GM18907 (cell line): ENCODE measurements around the gene FBXO31.
A peak's percentile ranks its signal among the peaks of the same experiment; 100 is the strongest.

Experiments
- ATAC-seq: cut with Tn5 transposase; IDR thresholded peaks from one replicate; pipeline ENCODE4 v1.9.1; 2021; ENCODE audit warnings: mild to moderate bottlenecking, moderate library complexity; ENCODE audit not compliant: unreplicated experiment

FBXO31 gene

GRCh38 chr16:87330646-87331045, 52.9 kb downstream of the FBXO31 start:
- no peak for ATAC-seq

- no peak for ATAC-seq
These were observed 53.3 kb downstream of the FBXO31 start for GRCh38 chr16:87330257-87330624.

DNA sequence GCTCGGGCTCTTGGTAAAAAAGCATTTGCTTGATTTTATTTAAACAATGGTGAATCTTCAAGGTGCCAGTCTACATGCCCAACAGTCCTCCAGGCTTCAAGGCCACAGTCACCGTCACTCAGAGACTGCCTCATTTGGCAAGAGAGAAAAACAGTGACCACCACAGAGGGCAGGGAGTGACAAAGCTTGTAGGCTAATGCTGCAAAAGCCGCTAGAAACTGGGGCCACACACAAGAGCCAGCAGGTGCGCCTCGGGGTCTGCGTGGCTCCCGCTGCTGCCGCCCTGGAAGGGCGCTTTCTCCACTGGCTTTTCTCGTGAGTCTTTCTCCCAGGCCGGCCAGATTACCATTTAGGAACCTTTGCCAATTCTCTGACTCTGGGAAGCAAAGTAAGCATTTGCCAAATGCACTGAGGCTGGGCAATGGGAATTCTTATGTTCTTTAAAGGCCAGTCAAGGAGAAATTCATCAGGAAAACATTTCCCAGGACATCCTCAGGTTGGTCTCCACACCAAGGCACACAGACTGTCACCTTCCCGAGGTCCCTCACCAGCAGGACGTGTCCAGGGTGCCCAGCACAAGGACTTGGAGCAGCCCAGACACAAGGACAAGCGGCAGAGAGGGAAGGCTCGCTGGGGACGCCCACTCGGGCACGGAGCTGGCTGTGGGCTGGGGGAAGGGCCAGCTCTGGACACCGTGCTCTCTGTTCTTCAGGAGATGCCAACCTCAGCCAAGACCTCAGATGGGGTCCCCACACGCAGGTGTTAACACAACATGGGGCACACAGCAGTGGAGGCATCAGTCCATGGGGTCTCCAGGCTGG, 53.9 kb downstream of the FBXO31 start:
- no peak for ATAC-seq

GRCh38 chr16:87328846-87329245, 54.7 kb downstream of the FBXO31 start:
- ATAC-seq, result no peak

DNA sequence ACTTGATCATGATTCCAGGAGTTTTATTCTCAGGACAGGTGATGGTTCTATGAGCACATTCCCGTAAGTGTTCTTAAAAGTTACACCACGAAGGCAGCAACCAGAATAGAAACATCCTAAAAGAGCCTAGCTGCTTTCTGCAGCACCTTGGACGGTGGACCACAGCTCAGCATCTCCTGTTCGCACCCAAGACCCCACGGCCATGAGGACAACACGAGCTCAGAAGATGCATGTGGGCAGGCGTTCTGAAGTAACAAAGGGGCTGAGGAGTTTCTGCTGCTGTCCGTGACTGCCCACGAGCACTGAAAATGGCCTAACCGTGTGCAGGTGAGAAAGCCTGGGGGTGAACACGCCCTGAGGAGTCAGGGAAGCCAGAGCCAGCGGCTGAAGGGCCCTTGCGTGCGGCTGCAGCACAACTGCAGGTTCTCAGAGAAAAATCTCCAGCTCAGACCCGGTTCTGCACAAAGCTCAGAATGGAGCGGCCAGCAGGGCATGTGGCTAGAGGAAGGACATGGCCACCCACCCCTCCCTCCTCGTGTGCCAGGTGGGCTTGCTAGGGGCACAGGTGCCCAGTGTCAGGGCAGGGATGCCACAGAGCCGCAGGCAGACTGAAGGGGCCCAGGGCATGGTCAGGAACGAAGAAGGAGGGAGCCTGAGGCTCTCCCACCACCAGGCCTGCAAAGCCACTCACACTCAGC, 55.6 kb downstream of the FBXO31 start:
- ATAC-seq, result no peak

DNA sequence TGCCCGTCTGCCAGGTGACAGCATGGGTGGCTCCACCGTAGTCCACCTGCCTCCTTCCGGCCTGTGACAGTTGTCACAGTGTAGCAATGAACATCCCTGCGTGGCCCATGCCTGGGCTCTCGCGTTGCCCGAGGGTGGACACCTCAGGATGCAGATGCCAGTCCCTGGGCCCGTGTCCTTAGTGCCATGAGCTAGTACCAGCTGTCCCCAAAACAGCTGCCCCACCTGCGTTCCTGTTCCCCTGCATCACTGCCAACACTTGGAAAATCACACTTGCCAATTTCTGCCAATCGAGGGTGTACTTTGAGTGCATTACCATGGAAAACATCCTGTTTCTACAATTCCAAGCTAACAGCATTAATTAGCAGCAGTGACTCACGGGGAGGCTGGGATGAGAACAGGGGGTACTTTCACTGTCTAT, 57.4 kb downstream of the FBXO31 start:
- ATAC-seq, result no peak

GRCh38 chr16:87325423-87325858, 58.1 kb downstream of the FBXO31 start:
- no peak for ATAC-seq

- no peak for ATAC-seq
These were observed 58.9 kb downstream of the FBXO31 start for GRCh38 chr16:87324411-87325275.

DNA sequence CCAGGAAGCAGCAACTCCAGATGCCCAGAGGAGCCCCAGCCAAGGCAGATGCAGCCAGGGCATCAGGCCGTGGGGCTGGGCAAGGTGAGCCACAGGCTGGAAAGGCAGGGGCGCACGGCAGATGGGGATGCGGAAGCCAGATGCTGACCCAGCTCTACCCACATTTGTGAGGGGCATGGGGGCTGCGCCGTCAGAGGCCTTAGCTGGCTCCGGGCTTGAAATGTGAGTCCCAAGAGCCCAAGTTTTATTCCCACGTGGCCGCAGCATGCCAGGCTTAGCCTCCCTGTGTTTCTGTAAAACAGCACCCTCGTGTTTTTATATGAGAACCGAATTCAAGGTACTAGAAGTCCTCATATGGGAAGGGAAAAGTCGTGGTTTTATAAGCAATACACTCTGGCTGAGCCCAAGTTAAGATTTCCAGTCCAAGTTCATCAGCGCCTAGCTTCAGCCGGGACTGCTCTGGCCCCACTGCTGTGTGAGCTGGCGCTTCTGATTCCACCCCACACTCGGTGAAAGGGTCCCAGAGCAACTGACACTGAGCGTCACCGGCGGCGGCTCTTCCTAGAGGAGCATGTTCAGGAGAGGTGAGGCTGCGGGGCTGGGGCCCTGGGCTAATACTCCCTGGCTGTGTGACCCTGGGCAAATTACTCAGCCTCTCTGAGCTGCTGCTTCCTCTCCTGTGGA, 59.7 kb downstream of the FBXO31 start:
- ATAC-seq, result no peak

DNA sequence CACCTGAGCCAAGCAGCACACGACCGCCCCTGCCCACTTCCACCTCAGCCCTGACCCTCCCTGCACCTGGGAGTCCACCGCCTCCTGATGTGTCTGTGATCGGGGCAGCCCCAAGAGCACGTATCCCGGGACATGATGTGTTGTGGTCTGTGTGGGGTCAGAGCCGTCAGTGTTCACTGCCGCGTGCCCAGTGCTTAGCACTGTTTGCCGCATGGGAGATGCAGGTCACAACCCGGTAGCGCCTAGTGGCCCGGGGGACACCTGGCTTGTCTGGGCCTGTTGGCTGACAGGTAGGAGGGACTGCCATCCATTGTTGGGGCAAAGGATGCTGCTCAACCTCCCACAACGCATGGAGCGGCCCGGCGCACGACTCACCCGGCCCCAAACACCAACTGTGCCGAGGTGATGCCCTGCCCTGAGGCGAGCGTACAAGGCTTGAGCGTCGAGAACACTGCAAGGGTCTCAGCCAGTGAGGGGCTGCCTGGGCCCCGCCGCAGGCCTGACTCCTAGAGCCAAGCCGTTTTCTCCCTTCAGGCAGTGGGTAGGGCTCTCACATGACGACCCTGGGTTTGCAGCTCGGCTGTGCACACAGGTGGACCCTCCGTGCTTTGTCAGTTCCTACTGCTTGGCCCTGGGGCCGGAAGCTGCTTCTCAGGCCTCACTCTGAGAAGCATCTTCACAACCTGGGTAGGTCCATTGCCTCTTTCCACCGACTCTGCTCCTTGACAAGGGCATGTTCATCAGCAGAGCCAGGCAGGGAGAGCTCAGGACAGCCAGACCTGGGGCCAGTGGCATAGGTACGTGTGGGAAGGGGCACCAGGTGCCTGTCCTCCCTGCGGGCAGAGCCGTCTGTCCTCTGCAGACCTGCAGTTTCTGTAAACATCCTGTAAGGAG, 60.5 kb downstream of the FBXO31 start:
- ATAC-seq, result no peak

- ATAC-seq, result no peak
These were observed 61.2 kb downstream of the FBXO31 start for GRCh38 chr16:87322360-87322759.

DNA sequence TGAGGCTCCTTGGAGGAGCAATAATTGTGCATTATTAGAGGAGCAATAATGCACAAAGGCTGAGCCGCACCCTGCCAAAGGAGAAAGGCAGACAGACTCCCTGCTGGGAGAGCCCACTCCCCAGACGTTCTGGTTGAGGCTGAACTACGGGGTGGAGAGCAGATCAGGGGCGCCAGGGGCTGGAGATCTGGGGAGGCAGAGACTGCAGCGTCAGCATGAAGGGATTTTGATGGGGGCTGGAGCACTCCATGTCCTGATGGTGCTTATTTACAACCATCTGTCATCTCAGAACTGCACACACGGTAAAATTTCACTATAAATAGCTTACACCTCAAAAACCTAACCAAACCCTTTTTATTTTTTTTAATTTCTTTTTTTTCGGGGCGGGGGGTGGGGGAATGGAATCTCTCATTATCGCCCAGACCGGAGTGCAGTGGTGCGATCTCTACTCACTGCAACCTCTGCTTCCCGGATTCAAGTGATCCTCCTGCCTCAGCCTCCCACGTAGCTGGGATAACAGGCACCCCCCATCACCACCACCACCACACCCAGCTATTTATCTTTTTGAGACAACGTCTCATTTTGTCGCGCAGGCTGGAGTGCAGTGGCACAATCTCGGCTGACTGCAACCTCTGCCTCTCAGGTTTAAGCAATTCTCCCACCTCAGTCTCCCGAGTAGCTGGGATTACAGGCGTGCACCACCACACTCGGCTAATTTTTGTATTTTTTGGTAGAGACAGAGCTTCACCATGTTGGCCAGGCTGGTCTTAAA, 62.1 kb downstream of the FBXO31 start:
- no peak for ATAC-seq

- ATAC-seq, result no peak
These were observed 62.9 kb downstream of the FBXO31 start for GRCh38 chr16:87320510-87321227.

GRCh38 chr16:87319997-87320491, 63.5 kb downstream of the FBXO31 start:
- no peak for ATAC-seq

DNA sequence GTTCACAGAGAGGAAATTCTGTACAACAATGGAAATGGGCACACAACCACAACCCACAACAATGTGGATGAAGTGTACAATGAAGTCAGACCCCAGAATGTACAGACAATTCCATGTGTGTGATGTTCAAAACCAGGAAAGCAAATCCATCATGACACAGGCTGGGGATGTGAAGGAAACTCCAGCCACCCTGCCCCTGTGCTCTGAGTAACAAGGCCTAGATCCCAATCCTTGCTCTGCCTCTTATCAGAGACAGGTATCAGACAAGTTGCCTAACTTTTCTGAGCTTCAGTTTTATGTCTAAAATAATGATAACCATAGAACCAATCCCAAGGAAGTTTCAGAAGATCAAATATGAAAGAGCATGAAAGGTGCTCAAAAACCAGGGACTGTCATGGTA, 64.6 kb downstream of the FBXO31 start:
- ATAC-seq, result no peak

DNA sequence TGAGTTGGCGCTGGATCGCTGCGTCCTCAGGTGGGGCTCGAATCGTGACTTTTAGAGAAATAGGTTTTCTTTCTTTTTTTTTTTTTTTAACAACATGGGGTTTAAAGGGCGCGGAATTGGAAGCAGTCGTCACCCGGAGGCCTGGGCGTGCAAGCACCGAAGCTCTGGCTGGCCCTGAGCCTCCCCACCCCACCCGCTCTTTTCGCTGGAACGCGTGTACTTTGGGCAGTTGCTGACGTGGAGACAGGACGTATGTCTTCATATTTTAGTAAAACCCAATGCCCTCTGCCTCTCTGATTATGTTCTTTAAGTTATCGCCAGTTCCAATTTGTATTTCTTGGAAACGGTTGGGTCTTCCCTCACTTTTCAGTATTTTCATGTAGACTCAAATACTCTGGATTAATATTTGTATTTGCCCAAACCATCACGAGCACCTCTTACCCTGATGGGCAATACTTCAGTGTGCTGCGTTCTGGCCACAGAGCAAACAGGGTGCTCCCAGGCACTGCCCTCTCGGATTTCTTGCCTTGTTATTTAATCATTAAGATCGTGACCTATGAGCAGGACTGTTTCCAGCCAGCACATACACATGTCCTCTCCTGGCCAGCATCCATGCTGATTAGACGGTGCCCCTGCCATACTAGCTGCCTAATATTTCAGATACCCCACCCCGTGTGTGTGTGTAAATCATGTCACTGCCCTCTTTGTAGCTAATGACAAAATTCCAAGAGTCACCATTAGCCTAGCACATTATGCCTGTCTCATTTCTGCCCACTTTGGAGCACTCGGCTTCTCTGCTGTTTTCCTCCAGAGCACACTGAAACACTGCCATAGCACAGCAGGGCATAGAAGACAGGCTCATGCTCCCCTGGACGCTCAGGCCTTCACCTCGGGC, 65.6 kb downstream of the FBXO31 start:
- ATAC-seq, result peak; percentile 27
